ENCODE results near the gene SOAT2. TPM values are rescaled to one million over a fixed set of nuclear protein-coding genes. Genes with fewer than 3 reads are reported as not detected.

SOAT2 gene
- total and polyA plus RNA-seq, 2 donors (not counting 3 experiments of a cell fraction or from before 2014, with no cell fraction given), result not detected

DNA sequence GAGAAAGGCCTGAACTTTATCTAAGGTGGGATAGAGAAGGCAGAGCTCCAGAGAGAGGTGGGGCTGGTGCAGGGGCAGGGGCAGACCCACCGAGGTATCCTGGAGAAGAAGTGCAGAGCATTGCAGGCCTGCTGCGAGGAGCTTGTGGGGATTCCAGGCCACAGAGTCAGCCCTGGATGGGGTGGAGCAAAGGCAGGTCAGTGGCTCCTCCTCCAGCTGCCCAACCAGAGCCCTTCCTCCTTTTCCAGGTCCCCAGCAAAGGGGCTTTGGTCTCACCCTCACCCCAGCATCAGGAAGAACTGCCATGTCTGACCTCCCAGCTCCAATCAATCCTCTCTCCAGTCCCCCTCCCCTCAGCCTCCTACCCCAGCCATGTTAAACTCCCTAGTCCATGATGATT is 57.4 kb downstream of the SOAT2 start:
- CTCF ChIA-PET, result interaction anchor here (0.6 to 7.5 kb wide), 18 partner anchors 12 to 184 kb away, joined by 3 to 249 read pairs (median 12); partner anchors contain the start of genes AAAS, CSAD, SOAT2 and ZNF740
- dilution Hi-C loops (cut with MboI; ENCODE audit: extremely low pct_ligation_motif_present, low sequenced_read_pairs), result no loop called here
- H3K36me3 ChIP-seq (ENCODE audit: control insufficient read depth in 2 of 2, extremely low read depth in 1 of 2, insufficient read depth in 2 of 2, low read length in 2 of 2), result no peaks in the 10 kb centered on the region
- H3K4me1 ChIP-seq (ENCODE audit: control insufficient read depth, extremely low read depth, insufficient read depth, low read length), result no peaks in the 10 kb centered on the region
- no peaks in the 10 kb centered on the region for H4K20me1 ChIP-seq (replicated peaks; ENCODE audit: control insufficient read depth, extremely low read depth, insufficient read depth, low read length)
- H3K9ac ChIP-seq (replicated peaks; ENCODE audit: extremely low read depth, insufficient read depth, low read length), result no peak overlapping the region
- no peak overlapping the region for H3K27ac ChIP-seq (ENCODE audit: insufficient read depth, low read depth, low read length)
- no peak overlapping the region for H2AFZ ChIP-seq (ENCODE audit: low read depth, low read length)
- H3K79me2 ChIP-seq (ENCODE audit: control insufficient read depth, insufficient read depth, low read length), result no peaks in the 10 kb centered on the region
- H3K4me2 ChIP-seq (ENCODE audit: insufficient read depth, low read length), result no peak overlapping the region
- POLR2A ChIA-PET, result no interaction called here
- H3K9me3 ChIP-seq (replicated peaks; ENCODE audit: control insufficient read depth, insufficient read depth, low read length), result no peaks in the 10 kb centered on the region
- no peak for TF ChIP-seq POLR2A (IDR thresholded peaks at IDR 0.05; ENCODE audit: low read depth, low read length)
- no peak for TF ChIP-seq MYC (IDR thresholded peaks at IDR 0.05; ENCODE audit: low read depth, low read length)
- TF ChIP-seq JUN (IDR thresholded peaks at IDR 0.05; ENCODE audit: borderline replicate concordance, insufficient read depth, insufficient read length, low read depth), result no peak
- TF ChIP-seq EZH2 (IDR thresholded peaks at IDR 0.05; ENCODE audit: borderline replicate concordance, low read depth, low read length, severe bottlenecking), result no peak
- no peak for TF ChIP-seq GATA2 (IDR thresholded peaks at IDR 0.05; ENCODE audit: insufficient read depth, insufficient read length, low read depth, low read length)
- TF ChIP-seq, protein P1, sequence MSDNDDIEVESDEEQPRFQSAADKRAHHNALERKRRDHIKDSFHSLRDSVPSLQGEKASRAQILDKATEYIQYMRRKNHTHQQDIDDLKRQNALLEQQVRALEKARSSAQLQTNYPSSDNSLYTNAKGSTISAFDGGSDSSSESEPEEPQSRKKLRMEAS (IDR thresholded peaks at IDR 0.05; ENCODE audit: insufficient read depth, insufficient read length), result no peak
- TF ChIP-seq POLR2AphosphoS5 (IDR thresholded peaks at IDR 0.05; ENCODE audit: insufficient read depth, low read depth, low read length), result no peak
- no peak for TF ChIP-seq FOS (IDR thresholded peaks at IDR 0.05; ENCODE audit: borderline replicate concordance, insufficient read depth, low read length)
- no peak for TF ChIP-seq CTCF (IDR thresholded peaks at IDR 0.05; ENCODE audit: extremely low read depth in 1 of 2, insufficient read depth in 1 of 2, low read depth in 1 of 2, low read length in 2 of 2)
- no peaks in the 10 kb centered on the region for H3K27me3 ChIP-seq (ENCODE audit: control insufficient read depth in 2 of 2, insufficient read depth in 2 of 2, low read length in 2 of 2)
- intact Hi-C loops (cut with micrococcal nuclease), result no loop called here
- H3K4me3 ChIP-seq (replicated peaks in 1 of 3; ENCODE audit: insufficient read depth in 1 of 3, low read depth in 1 of 3, low read length in 3 of 3), result no peak overlapping the region
- no peak for DNase-seq (ENCODE audit: low read depth, low spot score)
- no peak for FAIRE-seq
- H3K9me1 ChIP-seq (replicated peaks; ENCODE audit: control insufficient read depth, extremely low read depth, insufficient read depth, low read length), result no peaks in the 10 kb centered on the region
- BruUV-seq (replicated peaks), result no TSS peak

All from endothelial cell of umbilical vein (primary cell).